Colon (tissue), 2 donors: ENCODE measurements around the gene CD99.
"Not testable (repeated sequence)": the region's sequence is repeated elsewhere in the genome, so short reads cannot be mapped to it uniquely, and the experiment has no call there.

Experiments
- FAIRE-seq: peaks from 2 replicates; lab custom pipeline; 2012; peaks lifted over from hg19 to GRCh38; lab: Jason Lieb, UNC
- donor health status: control.
- donor health status: control.

Gene CD99

DNA sequence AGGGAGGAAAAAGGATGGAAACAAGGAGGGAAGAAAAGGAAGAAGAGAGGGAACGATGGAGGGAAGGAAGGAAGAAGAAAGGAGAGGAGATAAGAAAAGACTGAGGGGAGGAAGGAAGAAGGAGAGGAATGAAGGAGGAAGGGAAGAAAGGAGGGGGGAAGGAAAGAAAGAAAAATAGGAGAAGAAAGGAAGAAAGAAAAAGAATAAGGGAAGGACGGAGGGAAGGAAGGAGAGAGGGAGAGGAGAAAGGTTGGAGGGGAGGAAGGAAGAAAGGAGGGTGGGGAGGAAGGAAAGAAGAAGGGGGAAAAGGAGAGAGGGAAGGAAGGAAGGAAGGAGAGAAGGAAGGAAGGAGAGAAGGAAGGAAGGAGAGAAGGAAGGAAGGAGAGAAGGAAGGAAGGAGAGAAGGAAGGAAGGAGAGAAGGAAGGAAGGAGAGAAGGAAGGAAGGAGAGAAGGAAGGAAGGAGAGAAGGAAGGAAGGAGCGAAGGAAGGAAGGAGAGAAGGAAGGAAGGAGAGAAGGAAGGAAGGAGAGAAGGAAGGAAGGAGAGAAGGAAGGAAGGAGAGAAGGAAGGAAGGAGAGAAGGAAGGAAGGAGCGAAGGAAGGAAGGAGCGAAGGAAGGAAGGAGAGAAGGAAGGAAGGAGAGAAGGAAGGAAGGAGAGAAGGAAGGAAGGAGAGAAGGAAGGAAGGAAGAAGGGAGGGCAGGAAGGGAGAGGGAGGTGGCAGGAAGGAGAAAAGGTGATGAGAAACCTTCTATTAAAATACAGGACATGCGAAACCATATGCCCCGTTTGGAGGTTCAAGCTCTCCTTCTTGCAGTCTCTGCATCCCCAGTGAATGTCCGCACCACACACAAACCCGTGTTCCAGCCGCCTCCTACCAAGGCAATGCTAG is 82.3 kb downstream of the CD99 start:
- FAIRE-seq = not testable (repeated sequence)

DNA sequence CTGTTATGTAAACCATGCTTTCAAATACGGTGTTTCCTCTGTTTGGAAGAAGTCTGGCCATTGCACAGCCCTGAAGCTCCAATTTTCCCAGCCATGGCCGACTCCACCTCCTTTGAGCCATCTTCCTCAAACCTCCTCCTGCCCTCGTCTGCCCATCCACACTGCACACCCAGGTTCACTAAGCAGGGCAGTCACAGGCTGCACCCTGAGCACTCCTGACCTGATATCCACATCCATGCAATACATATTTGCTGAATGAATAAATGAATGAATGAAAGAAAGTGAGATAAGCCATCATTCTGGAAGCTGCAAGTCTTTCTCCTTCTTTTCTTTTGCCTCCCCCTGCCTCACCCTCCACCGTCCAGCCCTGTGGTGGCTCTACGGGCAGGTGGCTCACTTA is 83.0 kb downstream of the CD99 start:
- FAIRE-seq = no peak

DNA sequence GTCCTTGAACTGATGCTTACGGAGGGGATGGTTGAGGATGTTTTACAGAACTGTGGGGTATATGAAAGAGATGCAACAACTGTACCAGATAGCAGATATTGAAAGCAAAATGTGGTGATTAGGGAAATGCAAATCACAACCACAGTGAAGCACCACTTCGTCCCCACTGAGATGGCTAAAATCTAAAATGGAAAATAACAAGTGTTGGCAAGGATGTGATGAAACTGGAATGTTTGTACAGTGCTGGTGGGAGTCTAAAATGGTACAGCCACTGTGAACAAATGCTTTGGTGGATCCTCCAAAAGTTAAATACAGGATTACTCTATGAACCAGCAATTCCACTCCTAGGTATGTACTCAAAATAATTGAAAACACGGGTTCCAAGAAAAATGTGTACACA is 83.7 kb downstream of the CD99 start:
- FAIRE-seq = no peak

DNA sequence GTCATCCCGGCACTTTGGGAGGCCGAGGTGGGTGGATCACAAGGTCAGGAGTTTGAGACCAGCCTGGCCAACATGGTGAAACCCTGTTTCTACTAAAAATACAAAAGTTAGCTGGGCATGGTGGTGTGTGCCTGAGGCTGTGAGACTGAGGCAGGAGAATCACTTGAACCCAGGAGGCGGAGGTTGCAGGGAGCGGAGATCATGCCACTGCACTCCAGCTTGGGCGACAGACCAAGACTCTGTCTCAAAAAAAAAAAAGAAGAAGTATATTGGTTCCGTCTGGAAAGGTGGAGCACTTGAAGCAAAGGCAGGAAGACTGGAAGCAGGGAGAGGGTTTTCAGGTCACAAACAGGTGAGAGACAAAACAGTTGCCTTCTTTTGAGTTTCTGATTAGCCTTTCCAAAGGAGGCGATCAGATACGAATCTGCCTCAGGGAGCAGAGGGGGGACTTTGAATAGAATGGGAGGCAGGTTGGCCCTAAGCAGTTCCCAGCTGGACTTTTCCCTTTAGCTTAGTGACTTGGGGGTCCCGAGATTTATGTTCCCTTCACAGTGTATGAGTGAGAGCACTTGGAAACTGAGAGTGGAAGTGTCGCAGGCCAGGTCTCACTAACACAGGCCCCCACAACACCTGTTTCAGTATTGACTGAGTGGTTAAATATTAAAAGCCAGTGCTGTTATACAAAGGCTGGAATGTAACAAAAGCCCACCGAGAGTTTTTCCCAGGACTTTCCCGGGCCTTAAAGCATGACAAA is 89.6 kb downstream of the CD99 start:
- not testable (repeated sequence) for FAIRE-seq

DNA sequence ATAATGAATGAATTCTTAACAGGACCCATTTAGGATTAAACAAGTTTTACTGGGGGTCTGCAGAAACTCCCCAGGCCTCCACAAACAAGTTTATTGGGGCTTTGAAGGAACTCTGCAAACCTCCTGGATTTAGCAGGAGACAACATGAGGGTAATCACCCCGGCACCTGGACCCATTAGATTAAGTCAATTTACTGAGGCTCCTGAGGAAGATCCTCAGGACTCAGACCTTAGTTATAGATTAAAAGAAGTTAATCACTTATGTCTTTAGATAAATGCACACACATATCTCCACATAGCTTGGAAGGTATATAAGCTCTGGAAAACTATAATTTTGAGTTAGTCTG is 90.1 kb downstream of the CD99 start:
- FAIRE-seq = no peak

DNA sequence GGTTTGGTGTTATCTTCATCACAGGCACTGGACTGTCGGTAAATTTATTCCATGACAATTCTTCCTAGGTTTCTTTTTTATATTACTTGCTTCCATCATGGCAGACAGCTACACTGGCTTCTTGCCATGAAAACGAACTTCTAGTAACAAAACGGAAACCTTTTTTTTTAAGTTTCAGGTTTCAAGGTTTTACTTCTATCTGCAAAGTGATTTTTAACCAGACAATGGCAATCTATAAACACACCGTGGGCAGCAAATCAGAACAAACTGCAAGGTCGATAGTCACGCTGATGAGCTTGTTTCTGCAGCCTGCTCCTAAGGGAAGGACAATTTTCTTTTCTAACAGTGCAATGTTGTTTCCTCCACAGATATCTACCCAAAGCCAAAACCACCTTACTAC is 90.6 kb downstream of the CD99 start:
- no peak for FAIRE-seq

DNA sequence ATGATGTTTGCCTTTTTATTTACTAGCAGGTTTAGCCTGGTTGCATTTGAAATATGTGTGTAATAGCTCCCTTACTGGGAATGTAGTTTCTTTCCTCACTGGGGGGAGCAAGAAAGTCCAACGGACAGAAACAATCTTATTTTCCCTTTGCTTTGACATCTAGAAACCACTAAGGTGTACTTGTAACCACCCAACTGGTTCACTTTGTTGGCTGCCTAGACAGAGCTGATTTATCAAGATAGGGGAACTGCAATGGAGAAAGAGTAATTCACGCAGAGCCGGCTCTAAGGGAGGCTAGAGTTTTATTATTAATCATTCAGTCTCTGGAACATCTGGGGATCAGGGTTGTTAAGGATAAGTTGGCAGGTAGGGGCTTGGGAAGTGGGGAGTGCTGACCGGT is 91.1 kb downstream of the CD99 start:
- no peak for FAIRE-seq

DNA sequence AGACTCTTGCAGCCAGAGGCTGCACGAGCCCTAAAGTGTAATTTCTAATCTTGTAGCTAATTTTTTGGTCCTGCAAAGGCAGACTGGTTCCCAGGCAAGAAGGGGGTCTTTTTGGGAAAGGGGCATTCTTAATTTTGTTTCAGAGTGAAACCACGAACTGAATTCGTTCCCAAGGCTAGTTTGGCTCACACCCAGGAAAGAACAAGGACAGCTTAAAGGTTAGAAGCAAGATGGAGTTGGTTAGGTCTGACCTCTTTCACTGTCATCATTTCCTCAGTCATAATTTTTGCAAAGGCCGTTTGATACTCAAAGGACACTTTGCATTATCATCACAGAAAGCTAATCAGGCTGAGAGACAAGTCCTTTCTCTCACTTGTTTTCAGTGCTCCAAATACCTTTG is 91.7 kb downstream of the CD99 start:
- no peak for FAIRE-seq

DNA sequence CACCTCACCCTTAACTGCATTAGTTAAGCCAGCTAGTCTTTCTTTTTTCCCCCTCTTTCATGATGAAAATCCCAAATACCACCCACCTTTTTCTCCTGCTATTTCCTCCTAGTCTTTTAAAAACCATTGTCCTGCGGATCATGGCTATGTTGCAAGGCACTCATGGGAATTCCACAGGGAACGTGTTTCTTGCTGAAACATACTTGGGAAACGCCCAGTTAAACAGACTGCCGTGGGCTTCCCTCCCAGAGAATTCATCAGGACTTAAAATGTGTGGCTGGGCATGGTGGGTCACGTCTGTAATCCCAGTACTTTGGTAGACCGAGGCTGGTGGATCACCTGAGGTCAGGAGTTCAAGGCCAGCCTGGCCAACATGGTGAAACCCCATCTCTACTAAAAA is 92.9 kb downstream of the CD99 start:
- no peak for FAIRE-seq

DNA sequence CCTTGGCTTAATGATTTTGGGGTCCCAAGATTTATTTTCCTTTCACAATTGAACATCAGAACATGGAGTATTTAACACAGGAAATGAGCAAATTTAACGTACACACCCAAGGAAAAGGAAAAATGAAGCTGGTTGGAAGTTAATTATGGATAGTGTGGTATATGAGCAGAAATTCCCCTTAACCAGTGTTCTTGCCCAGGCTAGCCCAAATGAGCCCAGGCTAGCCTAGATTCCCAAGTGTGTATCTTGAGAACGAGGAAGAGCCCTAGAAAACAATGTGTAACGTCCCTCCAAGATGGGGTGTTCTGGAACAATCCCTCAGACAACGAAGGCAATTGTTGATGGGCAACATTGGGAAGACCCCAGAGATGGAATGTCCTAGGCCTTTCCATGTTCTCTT is 94.4 kb downstream of the CD99 start:
- FAIRE-seq = no peak

DNA sequence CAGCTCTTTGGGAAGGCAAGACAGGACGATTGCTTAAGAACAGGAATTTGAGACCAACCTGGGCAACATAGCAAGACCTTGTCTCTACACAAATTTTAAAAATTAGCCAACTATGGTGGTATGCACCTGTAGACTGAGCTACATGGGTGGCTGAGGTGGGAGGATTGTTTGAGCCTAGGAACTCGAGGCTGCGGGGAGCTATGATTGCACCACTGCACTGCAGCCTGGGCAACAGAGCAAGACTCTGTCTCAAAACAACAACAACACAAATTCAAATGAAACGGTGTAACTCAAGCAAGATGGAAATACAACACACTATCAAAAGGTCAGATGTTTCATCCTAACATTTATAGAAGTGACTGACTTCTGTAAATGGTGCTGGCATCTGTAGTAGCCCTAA is 97.9 kb downstream of the CD99 start:
- FAIRE-seq = no peak

DNA sequence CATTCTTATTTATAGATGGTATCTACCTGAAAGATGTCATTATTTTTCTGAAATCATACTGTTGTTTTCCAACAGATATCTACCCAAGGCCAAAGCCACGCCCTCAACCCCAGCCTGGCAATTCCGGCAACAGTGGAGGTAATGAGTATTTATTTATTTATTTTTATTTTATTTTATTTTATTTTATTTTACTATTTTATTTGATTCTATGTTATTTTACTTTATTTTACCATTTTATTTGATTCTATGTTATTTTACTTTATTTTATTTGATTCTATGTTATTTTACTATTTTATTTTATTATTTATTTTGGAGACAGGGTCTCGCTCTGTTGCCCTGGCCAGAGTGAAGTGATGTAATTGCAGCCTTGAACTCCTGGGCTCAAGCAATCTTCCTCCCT is 98.5 kb downstream of the CD99 start:
- no peak for FAIRE-seq
